Neuron (in vitro differentiated cells): ENCODE measurements around the gene RGPD3.
"Not testable (repeated sequence)": the region's sequence is repeated elsewhere in the genome, so short reads cannot be mapped to it uniquely, and the experiment has no call there.

Source experiments
- H2AFZ ChIP-seq: one replicate; pipeline ENCODE4 v1.6.1; 2013; ENCODE audit warnings: low read depth, mild to moderate bottlenecking, inconsistent platforms, low read length, moderate library complexity
- H3K27me3 ChIP-seq: one replicate; pipeline ENCODE4 v1.6.1; 2013; ENCODE audit warnings: low read length; ENCODE audit not compliant: insufficient read depth
- H3K36me3 ChIP-seq: one replicate; pipeline ENCODE4 v1.6.1; 2013; ENCODE audit warnings: low read length; ENCODE audit not compliant: insufficient read depth
- H3K4me1 ChIP-seq: one replicate; pipeline ENCODE4 v1.6.1; 2013; ENCODE audit warnings: low read length; ENCODE audit not compliant: insufficient read depth
- H3K4me3 ChIP-seq: 2 replicates; pipeline ENCODE4 v1.5.1; 2013; ENCODE audit warnings: mild to moderate bottlenecking, low read length, moderate library complexity
- H3K9me3 ChIP-seq: one replicate; pipeline ENCODE4 v1.6.1; 2013; ENCODE audit warnings: low read length

Gene RGPD3

DNA sequence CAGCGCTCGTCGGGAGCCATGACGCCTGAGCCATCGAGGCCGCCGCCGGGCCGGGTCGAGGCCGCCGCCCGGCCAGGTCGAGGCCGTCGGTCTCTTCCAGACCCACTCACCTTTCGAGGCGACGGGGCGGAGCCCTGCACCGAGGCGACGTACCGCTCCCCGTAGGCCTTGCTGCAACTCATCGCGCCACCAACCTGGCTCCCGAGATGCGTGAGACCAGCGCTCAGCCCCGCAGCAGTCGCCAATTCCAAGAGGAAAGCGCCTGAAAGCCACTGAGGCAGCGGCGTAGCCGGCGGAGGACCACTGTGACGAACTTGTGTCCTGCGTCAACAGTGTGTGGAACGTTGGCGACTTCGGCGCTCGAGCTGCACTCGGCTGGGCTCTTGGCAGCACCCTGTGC, at the start of gene RGPD3:
TSS of gene RGPD3 (minus strand) at position 307 of the 400 bp plus-strand sequence. CDS start at position 182, 125 bp downstream.
- not testable (repeated sequence) for H3K9me3 ChIP-seq, H3K4me3 ChIP-seq, H3K4me1 ChIP-seq, H3K36me3 ChIP-seq, H3K27me3 ChIP-seq, H2AFZ ChIP-seq

DNA sequence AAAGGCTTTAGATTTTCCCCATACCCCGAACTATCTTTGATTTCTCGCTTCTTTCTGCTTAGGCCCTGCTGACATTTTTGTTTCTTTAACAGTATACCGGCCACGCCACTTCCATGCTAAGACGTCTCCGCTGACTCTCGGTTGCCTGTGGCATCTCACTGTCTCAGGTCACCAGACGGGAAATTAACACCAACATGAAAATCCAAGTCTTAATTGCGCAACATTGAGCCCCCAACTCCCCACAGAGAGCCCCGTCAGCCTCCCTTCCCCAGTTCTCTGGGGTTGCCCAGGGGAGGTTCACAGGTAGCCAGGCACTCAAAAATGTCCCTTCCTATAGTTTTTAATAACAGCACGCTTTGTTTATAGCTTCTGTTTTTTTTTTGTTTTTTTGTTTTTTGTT, 49.1 kb upstream of the RGPD3 start:
- H3K36me3 ChIP-seq = no peaks in the 10 kb centered on the region
- H3K4me1 ChIP-seq = no peaks in the 10 kb centered on the region
- no peak overlapping the region for H3K4me3 ChIP-seq
- H3K9me3 ChIP-seq = no peaks in the 10 kb centered on the region
- no peaks in the 10 kb centered on the region for H3K27me3 ChIP-seq
- H2AFZ ChIP-seq = no peak overlapping the region

DNA sequence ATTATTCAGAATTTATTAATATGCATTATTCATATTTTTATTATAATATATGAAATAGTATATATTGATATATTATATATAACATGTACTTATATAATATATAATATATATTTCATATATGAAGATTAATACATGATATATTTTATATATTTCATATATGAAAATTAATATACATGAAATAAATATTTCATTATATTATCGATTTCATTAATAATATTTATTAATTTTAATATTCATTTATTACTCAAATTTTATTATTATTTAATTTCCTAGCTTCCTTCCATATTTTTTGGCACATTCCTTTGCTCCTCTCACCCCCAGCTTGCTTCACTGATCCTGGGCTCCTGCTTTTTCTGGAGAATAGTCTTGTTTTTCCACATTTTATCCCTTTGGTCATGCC, 48.7 kb upstream of the RGPD3 start:
- no peaks in the 10 kb centered on the region for H3K36me3 ChIP-seq
- H3K4me1 ChIP-seq = no peaks in the 10 kb centered on the region
- H2AFZ ChIP-seq = no peak overlapping the region
- no peaks in the 10 kb centered on the region for H3K27me3 ChIP-seq
- no peak overlapping the region for H3K4me3 ChIP-seq
- H3K9me3 ChIP-seq = no peaks in the 10 kb centered on the region

DNA sequence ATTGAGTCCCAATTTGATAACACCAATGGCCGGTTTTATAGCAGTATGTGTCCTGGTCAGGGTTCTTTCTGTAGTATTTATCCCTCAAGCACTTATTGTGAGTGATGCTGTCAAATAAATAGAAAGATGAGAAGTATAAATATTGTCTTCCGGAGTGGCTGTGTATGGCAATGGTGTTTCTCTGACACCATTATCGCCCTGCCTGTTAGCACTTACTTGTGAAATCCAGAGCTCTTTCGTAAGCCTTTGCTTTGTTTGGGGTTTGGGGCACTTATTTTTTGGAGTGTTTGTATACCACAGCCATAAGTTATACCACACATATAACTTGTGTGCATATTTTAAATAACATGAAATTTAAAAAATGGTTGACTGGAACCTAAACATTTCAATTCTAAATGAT, 48.2 kb upstream of the RGPD3 start:
- Histone ChIP-seq H3K4me3 (no peak overlapping the region), H3K27me3 (no peaks in the 10 kb centered on the region), H3K36me3 (no peaks in the 10 kb centered on the region), H3K9me3 (no peaks in the 10 kb centered on the region), H2AFZ (no peak overlapping the region), H3K4me1 (no peaks in the 10 kb centered on the region)

DNA sequence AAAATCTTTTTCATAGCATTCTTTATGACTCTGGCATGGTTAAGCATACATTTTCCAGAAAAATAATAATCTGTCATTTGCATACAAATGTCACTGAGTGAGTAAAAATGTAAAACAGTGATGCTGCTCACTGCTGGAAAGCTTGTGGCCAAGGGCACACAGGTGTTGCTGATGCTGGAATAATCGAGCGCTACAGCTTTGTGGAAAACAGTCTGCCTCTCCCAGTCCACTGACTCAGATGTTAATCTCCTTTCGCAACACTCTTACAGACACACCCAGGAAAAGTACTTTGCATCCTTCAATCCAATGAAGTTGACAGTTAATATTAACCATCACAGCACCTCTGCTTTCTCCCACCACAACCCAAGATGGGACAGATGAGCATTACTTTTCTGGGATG, 46.6 kb upstream of the RGPD3 start:
- not testable (repeated sequence) for H3K36me3 ChIP-seq, H3K9me3 ChIP-seq, H2AFZ ChIP-seq, H3K4me3 ChIP-seq, H3K27me3 ChIP-seq, H3K4me1 ChIP-seq

DNA sequence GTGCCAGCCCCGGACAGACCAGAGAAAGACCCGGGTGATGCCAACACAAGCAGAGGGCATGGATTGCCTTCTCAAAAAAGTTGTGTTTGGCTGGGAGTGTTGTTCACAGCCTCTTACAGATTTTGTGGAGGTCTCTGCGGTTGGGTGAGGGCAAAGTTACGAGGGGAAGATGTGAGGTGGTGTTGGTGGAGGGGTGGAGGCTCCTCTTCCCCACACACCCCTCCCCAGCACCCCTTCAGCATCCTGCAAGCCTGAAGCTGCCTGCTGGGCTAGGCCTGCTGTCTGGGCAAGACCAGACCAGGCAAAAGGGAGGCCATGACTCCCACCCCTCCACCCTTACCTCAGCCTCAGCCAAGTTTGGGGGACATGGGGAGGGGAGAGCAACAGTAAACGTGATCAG, 45.2 kb upstream of the RGPD3 start:
- not testable (repeated sequence) for H3K4me1 ChIP-seq, H3K27me3 ChIP-seq, H2AFZ ChIP-seq, H3K9me3 ChIP-seq, H3K4me3 ChIP-seq, H3K36me3 ChIP-seq

DNA sequence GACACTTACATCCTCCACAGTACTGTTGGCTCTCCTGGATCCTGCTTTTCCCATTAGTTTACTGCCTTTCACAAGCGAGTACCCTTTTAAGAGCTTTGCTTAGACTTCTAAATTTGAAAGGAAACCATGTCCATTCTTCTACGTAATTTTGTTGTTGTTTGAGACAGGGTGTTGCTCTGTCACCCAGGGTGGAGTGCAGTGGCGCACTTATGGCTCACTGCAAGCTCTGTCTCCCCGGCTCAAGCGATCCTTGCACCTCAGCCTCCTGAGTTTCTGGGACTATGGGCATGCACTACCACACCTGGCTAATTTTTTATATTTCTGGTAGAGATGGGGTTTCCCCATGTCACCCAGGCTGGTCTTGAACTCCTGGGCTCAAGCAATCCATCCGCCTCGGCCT, 43.7 kb upstream of the RGPD3 start:
- H3K4me1 ChIP-seq, H3K4me3 ChIP-seq, H2AFZ ChIP-seq, H3K27me3 ChIP-seq, H3K9me3 ChIP-seq, H3K36me3 ChIP-seq: not testable (repeated sequence)

DNA sequence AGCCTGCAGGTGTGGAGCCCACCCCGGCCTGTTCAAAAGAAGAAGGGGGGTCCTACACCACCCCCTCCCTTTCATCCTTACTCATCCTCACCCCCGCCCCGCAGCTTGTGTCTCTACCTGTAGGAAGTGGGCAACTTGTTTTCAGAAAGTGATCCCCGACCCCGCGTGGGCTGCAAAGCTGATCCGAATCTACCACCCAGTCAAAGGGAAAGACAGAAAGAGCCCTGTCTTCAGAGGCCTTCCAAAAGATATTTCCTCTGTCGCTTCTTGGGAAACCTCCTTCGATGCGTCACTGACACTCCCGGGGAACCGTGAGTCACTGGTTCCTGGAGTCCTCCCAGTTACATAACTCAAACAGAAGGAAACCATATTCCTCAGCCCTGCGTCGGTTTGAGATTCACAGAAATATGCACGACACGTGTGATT, 43.3 kb upstream of the RGPD3 start:
- not testable (repeated sequence) for H3K9me3 ChIP-seq, H2AFZ ChIP-seq, H3K4me1 ChIP-seq, H3K4me3 ChIP-seq, H3K36me3 ChIP-seq, H3K27me3 ChIP-seq

DNA sequence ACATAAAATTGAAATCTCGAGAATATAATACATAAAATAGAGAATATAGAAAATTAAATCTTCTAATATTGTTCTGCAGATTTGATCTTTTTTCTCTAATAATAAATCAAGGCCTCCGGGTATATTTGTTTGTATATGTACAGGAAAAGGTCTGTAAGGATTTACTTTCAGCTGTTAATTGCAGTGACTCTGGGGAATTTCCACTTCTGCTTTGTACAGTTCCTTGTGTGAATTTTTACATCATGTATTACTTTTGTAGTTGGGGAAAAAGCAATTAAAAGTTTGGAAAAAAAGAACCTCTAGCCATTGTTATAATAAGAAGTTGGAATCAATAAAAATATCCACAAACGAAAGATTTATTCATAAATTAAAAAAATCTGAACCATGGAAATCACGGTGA, 42.6 kb upstream of the RGPD3 start:
- not testable (repeated sequence) for H3K4me1 ChIP-seq, H3K4me3 ChIP-seq, H3K9me3 ChIP-seq, H3K36me3 ChIP-seq, H2AFZ ChIP-seq, H3K27me3 ChIP-seq

DNA sequence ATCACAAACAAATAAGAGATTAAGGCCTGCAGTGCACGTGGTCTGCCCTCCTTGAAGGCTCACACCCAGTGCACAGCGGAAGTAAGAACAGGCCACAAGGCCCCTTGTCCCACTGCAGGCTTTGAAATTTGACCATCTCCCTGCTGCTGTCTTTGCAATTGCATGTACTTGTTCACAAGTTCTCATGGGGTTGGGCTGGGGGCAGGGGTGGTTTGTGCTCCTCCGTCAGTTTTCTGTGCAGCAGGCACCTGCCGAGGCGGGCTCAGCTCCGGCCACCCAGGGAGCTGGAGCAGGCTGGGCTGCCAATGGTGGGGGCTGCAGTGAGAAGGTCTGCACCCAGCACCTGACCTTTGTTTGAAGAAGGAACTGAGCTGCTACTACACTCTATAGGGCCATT, 41.2 kb upstream of the RGPD3 start:
- not testable (repeated sequence) for H3K9me3 ChIP-seq, H3K36me3 ChIP-seq, H3K4me1 ChIP-seq, H2AFZ ChIP-seq, H3K4me3 ChIP-seq, H3K27me3 ChIP-seq

DNA sequence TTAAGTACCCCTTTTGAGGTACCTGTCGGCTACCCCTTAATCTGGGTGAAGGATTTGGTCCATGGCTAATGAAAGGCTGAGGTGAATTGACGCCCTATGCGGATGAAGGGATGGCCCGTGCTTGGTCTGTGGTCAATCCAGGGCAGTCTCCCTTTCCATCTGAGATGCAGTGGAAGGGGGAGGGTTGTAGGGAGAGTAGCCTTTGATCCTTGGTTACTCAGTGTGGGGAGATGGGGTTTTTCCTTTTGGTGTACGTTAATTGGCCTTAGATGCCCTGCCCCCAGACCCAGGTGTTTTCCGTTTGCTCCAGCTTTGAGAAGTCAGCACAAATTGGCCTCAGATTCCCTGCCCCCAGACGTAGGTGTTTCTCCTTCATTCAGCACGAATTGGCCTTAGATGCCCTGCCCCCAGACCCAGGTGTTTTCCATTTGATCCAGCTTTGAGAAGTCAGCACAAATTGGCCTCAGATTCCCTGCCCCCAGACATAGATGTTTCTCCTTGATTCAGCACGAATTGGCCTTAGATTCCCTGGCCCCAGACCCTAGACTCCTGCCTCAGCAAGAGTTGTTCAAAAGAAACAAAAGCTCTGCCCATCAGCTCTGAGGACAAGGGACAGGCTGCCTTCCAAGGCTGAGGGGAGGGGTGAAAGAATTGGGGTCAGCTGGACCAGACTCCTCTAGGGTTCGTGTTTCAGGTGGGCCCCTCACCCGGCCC, 40.6 kb upstream of the RGPD3 start:
- H3K27me3 ChIP-seq, H3K36me3 ChIP-seq, H3K4me1 ChIP-seq, H3K4me3 ChIP-seq, H3K9me3 ChIP-seq, H2AFZ ChIP-seq: not testable (repeated sequence)

DNA sequence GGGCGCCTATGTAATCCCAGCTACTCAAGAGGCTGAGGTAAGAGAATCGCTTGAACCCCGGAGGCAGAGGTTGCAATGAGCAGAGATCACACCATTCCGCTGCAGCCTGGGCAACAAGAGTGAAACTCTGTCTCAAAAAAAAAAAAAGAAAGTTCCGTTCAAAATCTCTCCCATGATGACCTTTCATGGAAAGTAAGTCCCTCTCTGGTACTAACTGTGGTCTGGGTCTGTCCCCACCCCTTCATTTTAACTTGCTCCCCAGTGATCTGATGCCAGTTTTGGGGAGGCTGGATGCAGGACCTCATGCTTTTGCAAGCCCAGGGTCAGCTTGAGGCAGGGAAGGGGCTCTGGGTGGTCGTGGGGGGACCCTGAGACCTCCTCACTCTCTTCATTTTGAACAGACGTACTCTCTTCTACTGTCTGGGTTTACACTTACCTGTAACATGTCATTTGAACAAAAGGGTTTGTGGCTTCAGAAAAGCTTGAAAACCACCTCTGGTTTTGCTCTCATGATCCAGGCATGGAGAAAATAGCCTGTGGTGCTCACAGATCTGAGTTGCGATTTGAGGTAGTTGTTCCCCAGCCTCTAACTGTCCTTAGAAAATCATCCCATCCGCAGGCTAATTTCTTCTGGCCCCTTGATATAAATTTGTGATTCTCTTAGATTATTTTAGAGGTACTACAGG, 37.9 kb upstream of the RGPD3 start:
- not testable (repeated sequence) for H3K27me3 ChIP-seq, H3K4me3 ChIP-seq, H3K36me3 ChIP-seq, H3K4me1 ChIP-seq, H3K9me3 ChIP-seq, H2AFZ ChIP-seq

DNA sequence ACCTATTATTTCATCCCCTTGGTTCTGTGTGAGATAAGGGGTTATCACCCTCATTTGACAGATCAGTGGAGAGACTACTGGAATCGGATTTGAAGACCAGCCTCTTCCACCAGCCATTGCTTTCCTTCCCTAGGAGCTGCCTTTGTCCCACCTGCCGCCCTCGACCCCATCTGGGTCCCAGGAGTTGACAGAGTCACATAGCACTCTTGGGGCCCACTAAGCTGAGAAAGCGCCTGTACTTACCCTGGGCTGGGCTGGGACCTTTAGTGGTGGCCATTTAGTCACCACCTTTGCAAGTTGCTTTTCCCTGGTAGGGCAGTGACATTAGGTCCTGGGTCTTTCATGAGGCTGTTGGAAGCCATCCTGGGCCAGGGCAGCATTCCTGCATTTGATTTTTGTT, 36.6 kb upstream of the RGPD3 start:
- not testable (repeated sequence) for H3K9me3 ChIP-seq, H2AFZ ChIP-seq, H3K4me1 ChIP-seq, H3K4me3 ChIP-seq, H3K27me3 ChIP-seq, H3K36me3 ChIP-seq

DNA sequence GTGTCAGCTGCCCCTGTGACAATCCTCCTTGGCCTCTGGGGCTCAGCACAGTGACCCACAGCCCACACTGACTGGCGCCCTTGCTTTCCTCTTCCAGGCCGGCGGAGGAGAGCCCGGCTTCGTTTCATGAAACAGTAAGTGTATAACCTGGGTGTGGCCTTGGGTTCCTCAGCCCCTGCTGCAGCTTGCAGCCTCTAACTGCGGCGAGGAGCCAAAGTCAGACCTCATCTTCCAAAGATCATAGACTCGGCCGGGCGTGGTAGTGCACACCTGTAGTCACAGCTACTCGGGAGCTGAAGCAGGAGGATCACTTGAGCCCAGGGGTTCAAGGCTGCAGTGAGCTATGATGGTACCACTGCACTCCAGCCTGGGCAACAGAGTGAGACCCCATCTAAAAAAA, 36.0 kb upstream of the RGPD3 start:
- H3K27me3 ChIP-seq, H3K4me1 ChIP-seq, H3K4me3 ChIP-seq, H3K9me3 ChIP-seq, H2AFZ ChIP-seq, H3K36me3 ChIP-seq: not testable (repeated sequence)
